Activated T-cell treated with anti-CD3 and anti-CD28 coated beads, Interleukin-2, amount 50 U/mL, for 48 hours (primary cell): ENCODE results near the gene ESYT2.
"Not testable (repeated sequence)": the region's sequence is repeated elsewhere in the genome, so short reads cannot be mapped to it uniquely, and the experiment has no call there.

Experiments
- DNase-seq, 2 experiments: peaks; one replicate each; pipeline ENCODE4 v3.0.0-alpha.2; 2020

ESYT2 gene

DNA sequence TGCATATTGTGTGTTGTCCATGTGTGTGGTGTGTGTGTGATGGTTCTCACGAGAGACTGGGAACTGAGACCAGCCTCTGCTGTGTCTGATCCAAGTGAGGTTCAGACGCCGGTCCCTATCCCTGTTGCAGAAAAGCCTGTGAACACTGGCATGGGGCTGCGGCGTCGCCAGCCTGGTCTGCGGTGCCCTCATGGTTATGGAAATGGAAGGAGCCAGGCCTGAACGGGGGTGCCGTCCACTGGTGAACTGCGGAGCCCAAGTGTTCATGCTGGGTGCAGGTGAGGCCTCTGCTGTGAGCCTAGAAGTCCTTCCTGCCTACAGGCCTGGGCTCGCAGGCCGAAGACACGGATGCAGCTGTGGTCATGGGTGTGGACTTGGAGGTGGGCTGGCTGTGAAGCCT is 106.0 kb downstream of the ESYT2 start:
- DNase-seq, result no peak

DNA sequence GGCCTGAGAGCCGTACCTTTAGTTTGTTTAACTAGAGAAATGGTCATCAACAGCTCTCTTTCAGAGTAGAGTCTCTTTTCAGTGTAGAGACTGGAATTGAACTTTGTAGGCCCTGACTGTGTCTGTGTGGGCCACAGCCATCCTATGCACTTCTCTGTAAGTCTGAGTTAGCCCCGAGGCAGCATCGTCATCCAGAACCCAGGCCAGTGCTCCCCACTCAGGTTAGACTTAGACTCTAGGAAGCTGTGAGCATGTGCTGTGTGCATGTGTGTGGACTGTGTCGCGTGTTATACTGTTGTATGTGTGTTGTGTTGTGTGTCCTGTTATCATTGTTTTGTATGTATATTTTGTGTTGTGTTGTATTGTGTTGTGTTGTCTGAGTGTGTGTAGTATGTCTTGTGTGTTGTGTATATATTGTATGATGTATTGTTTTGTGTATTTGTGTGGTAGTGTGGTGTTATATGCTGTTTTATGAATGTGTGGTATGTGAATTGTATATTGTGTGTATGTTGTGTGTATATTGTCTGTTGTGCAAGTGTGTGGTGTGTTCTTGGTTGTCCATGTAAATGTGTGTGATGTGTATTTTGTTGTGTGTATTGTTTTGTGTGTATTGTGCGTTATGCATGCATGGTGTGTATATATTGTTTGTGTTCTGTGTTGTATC is 106.6 kb downstream of the ESYT2 start:
- DNase-seq, result no peak

DNA sequence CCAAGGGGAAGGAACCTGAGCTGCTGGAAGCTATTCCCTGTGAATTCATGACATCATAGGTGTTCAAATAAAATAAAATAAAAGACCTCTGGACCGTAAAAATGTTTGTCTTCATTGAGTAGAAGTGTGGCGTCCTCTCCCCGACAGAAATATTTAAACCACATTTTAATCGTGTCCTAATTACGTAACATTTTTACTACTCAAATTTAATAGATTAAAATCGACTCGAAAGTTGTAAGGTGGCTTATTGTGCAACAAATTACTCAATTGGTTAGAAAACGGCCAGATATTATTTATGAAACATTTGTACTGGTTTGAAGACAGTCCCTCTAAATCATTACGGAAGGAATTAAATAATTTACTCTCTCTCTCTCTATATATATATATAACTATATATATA is 109.2 kb downstream of the ESYT2 start:
- no peak for DNase-seq

DNA sequence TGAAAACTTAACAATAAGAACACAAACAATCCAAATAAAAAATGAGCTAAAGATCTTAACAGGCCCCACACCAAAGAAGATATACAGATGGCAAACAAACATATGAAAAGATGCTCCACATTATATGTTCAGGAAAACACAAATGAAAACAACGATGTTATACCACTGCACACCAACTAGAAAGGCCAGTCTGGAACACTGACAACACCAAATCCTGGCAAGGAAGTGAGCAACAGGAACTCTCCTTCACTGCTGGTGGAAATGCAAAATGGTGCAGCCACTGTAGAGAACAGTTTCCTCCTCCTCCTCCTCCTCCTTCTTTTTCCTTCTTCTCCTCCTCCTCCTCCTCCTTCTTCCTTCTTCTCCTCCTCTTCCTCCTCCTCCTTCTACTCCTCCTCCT is 112.5 kb downstream of the ESYT2 start:
- DNase-seq, result no peak

DNA sequence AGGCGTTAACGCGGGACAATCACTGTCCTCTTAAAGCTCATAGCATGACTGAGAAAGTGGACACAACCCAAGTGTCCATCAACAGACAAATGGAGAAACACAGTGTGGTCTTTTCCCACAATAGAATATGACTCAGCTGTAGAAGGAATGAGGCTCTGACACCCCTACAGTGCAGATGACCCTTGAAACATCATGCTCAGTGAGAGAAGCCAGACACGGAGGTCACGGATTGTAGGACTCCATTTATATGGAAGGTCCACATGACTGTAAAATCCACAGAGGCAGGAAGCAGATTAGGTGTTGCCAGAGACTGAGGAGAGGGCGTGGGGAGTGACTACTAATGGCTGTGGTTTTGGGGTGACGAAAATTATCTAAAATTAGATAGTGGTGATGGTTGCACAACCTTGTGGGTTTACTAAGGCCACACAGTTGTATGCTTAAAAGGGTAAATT is 118.6 kb downstream of the ESYT2 start:
- DNase-seq, result no peak

DNA sequence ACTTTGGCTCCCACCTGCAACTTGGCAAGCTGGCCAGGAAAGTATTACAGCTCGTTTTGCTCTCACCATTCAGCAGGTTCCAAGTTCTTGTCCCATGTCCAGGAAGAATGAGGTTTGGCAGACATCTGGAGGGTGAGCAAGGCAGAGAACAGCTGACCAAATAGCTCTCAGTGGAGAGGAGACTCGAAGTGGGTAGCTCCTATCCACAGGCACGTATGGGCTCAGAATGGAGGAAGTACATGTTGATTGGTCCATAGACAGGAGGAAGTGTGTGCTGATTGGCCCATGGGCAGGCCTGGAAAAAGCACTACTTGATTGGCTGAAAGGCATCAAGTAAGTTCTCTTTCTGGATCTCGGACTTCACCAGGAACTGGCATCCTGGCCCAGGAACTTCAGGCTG is 121.7 kb downstream of the ESYT2 start:
- DNase-seq, result no peak

DNA sequence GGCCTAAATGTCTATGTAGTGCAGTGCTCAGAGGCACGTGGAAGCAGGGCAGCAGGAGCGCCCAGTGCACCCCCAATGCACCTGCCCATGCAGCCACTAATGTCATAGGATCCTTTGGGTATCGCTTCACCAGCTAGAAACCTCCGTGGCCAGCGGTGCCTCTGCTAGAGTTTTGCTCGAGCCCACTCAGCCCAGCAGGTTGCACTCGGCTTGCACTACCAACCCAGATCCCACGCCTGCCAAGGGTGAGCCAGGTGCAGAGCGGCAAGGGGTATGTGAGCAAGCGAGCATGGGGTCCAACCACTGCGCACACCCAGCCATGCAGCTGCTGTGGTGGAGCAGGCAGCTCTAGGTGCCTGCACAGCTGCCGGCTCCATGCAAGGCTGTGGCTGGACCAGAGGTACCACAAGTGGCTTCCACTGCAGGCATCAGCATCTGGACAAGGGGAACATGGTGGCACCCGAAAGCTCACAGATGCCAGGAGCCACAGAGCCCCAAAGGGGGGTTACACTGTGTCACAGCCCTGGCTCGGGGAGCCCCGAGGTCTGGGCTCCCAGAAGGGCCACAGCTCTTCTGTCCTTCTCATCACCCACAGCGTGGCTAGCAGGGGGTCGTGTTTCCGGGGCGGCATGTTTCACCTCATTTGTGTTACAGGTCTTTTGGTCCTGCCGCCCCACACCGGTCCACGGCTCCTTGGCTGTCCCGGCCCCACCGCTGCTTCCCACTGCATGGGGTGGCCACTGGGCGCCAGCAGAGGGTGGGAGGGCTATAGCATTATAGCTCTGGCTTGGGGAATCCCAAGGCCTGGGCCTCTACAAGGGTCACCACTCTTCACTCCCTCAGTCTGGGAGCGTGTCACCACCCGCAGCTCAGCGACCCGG is 122.4 kb downstream of the ESYT2 start:
- no peak for DNase-seq

DNA sequence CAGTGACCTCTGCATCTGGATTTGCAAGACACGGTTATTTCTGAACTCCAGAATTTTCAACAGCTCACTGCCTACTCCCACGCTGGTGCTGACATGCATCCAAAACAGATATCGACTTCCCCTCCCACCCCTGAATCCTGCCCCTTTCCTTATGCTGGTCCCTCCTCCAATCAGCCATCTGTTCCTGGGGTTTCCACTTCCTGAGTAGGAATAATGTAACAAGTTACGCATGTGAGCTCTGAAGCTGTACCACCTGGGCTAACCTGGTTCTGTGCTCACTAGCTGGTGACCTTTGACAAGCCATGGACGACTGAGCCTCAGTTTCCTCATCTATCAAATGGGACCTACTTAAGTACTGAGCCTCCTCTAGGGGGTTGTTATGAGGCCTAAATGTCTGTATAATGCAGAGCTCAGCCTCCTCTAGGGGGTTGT is 123.0 kb downstream of the ESYT2 start:
- DNase-seq, result no peak

DNA sequence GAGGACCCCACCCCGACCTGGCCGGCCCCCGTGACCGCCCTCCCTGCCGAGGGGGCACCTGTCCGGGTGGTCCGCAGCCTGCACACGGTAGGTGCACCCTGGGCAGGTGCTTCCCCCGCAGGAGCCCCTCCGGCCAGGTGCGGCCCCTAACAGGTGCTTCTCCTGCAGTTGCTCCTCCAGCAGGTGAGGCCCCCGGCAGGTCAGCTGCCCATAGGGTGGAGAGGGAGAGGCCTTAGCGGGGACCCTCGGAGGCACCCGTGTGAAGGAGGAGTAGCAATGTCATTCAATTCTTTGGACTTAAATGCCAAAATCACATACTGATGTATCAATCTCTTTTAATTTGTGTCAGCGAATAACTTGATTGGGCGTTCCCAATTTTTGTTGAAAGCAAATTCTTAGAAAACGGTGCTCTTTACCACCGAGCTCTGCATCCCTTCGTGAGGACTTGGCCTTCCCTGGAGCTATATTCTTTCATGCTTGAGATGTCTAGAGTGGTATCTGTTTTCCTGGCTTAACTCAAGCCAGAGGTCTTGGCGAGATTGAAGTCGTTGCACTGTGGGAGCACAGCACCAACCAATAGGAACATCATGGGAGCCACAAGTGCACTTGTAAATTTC is 124.0 kb downstream of the ESYT2 start:
- DNase-seq, result no peak

DNA sequence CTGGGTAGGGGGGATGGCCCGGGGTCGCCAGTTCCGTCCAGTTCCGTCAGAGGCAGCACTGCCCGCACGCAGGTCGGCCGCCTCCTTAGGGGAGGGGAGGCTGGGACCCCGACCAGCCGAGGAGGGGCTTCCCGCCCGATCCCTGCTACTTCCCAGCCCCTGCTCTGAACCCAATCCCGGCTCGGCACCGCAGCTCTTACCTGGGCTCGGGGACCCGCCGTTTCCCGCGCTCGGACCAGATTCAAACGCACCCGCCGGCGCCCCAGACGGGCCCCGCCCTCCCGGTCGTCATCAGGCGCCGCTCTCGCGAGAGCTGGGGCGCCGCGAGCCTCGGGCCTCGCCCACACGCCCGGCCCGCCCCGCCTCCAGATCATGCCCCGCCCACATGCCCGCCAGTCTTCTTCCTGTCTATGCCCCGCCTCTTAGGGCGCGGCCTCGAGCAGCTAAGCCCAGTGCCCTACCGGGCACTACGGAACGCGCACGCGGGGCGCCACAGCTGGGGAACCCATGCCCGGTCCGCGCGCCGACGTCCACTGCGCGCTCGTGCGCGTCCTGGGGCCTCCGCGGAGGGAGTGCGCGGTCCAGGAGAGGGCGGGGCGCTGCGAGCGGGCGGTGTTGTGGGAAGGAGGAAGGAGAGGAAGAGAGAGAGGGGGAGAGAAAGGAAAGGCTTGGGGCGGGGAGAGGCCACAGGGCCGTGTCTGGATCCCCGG is 124.6 kb downstream of the ESYT2 start, which contains the start of gene NCAPG2:
Gene NCAPG2, minus strand, starts transcription at position 281 of the 710 bp plus-strand sequence. CDS start 2,905 bp downstream, outside the sequence.
- DNase-seq, result peak; percentile 98 to 99

DNA sequence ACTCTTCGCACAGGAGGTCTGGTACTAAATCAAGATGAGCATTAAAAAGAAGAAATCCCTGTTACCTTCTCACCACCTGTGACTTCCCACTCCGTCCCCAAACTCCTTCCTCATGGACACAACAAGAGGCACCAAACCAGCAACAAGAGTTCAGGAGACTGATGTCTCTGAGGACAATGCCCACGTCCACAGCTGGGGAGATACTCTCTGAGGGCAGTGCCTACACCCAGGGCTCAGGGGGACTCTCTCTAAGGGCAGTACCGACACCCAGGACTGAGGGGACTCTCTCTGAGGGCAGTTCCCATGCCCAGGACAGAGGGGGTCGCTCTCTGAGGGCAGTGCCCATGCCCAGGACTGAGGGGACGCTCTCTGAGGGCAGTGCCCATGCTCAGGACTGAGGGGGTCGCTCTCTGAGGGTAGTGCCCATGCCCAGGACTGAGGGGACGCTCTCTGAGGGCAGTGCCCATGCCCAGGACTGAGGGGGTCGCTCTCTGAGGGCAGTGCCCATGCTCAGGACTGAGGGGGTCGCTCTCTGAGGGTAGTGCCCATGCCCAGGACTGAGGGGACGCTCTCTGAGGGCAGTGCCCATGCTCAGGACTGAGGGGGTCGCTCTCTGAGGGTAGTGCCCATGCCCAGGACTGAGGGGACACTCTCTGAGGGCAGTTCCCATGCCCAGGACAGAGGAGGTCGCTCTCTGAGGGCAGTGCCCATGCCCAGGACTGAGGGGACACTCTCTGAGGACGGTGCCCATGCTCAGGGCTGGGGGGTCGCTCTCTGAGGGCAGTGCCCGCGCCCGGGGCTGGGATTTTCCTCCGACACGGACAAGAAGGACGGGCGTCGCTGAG is 125.4 kb downstream of the ESYT2 start:
- not testable (repeated sequence) for DNase-seq

DNA sequence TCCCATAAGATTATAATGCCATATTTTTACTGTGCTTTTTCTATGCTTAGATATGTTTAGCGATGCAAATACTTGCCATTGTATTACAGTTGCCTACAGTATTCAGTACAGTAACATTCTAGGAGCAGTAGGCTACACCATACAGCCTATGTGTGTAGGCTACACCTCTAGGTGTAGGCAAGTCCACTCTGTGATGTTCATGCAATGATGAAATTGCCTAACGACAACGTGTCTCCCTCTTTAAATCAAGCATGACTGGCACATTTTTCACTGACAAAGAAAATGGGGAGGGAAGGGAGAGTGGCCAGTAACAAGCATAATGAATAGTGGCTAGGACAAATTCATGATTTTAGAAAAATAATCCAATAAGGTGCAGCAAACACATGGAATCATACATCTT is 126.4 kb downstream of the ESYT2 start:
- no peak for DNase-seq

DNA sequence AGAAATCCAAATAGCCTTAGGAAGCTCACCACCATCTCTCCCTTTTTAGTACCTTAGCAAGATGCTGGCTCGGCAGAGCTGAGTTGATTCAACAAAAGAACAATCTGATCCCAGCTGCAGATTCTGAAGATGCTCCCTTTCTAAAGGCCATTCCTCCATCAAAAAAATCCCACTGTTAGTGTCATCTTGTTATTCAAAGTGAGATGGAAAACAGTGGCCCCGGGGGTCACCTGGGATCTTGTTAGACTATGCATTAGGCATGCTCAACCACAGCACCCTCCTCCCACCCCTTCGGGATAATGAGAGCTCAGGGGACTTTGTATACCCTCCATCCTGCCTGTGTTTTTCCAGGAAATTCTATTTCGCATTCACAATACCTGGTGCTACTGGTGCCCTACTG is 127.1 kb downstream of the ESYT2 start:
- DNase-seq, result no peak

DNA sequence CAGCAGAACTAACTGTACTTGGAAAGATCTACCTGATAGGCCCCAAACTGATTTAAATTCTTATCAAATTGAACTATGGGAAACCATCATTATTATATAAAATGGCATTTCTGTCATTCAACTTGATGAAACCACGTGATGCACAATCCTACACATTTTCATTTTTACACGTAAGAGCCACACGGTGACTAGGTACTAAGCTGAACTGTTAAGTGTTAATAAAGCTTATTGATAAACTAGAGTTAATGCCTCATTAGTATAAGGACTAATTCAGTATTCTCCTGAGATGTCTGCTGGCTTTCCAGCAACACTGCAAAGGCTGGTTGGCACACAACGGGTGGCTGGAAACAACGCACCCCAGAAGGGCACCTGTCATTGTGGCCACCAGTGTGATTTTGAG is 129.3 kb downstream of the ESYT2 start:
- DNase-seq, result no peak

DNA sequence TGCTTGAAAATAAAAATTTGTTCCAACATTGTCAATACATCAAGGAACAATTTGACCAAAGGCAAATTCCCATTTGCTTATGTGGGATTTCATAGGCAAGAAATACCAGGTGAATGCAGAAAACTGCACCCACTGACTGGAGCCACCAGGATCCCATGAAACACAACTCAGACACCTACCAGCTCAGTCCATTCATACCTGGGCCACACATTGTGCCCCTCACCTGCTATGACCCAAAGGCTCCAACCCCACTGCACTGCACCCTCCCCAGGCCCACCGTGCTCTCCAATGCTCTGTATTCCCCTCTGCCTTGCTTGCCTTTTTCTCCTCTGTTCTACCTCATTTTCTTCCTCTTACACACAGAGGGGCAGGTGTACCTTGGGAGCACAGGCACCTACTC is 130.0 kb downstream of the ESYT2 start:
- no peak for DNase-seq

DNA sequence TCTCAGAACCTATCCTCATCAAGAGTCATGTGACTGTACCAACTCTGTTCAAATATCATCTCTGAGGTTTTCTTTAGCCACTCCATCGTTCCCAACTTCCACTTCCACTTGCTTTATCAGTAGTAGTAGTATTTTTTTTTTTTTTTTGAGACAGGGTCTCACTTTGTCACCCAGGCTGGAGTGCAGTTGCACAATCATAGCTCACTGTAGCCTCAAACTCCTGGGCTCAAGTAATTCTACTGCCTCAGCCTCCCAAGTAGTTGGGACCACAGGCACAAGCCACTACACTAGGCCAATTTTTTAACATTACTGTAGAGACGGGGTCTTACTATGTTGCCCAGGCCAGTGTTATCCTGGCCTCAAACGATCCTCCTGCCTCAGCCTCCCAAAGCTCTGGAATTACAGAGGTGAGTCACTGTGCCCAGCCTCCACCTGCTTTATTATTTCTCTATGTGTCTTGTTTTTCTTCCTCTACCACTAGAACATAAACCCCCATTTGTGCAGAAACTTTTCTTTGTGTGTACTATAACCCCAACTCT is 130.6 kb downstream of the ESYT2 start:
- DNase-seq, result no peak

DNA sequence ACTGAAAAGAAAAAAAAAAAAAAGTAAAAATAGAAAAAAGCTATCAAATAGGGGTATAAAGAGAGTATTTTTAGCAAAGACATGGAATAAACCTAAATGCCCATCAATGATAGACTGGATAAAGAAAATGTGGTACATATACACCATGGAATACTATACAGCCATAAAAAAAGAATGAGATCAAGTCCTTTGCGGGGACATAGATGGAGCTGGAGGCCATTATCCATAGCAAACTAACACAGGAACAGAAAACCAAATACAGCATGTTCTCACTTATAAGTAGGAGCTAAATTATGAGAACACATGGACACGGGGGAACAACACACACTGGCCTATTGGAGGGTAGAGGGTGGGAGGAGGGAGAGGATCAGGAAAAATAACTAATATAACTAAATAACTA is 131.7 kb downstream of the ESYT2 start:
- not testable (repeated sequence) for DNase-seq

DNA sequence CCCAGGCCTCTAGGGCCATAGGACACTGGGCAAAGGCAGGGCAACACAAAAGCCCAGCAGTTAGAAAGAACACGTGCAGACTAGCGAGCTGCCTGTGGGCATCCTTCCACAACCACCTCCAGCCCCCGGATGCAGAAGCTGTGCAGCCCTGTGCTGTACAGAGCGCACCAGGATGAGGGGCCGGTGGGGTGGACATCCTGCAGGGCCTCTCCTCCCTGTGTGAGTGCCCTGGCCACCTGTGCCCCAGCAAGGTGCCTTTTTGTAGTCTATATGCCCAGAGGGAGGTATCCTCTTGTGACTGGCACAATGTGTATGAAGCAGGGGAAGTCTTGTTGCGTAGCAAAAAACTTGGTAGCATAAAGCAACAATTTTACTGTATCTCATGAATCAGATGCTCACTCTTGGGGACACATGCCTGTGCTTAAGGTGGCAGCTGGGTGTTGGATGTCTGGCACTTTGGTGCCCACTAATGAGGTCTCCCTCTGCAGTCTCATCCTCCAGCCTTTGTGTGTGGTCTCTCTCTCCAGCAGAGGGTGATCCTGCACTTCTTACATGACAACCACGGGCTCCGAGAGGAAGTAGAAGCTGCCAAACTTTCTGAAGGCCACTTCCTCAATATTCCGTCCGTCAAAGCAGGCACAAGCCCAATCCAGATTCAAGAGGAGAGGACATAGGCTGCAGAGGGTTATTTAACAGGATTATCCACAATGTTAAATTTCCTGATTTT is 133.4 kb downstream of the ESYT2 start:
- no peak for DNase-seq

DNA sequence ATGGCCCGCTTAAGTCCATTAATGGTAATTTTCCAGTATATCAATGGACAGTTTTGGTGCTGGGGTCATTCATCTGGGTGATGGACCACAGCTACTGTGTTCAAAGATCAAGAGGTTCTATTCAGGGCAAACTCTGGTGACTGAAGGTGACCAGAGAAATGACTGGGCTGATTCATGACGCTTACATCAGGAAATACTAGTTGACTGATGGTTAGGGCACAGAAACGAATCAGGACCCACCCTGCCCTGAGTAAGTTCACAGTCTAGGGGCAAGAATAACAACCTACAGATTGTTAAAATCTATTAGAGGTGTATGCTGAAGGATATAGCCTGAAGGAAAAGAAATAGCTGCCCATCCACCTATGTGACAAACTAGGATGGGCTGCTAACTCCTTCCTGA is 134.3 kb downstream of the ESYT2 start:
- no peak for DNase-seq

DNA sequence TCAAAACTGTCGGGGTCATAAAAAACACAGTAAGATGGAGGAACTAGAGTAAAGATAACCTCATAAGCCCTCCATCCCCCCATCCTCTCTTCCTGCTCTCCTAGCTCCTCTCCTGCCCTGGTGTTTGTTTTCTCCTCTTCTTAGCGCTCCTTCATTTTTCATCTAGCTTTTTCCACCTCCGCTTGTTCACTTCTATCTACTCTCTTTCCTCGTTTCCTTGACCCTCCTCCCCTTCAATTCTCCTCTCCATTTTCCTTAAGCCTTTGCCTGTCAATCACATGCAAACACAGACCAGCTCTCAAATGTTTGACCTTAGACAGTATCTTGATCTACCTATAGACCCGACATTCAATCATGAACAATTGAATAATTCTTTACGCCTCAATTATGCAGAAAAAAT is 134.7 kb downstream of the ESYT2 start:
- DNase-seq, result no peak

DNA sequence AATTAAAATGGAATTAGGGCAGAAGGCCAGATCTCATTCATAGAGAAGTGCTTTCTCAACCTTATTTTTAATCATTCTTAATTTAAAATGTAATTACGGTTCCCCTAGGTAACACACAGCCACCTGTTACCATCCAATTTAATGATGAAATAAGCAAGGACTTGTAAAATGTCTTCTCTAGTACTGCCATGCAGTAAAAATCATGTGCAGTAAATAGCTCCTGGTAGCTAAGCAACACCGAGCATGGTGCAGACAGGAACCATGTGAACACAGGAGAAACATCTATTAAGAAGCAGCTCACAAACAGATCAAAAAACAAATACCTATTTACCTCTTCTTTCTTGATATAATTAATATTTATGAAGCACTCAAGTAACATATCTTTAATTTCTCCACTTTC is 139.8 kb downstream of the ESYT2 start:
- no peak for DNase-seq
